AG04449 (cell line): ENCODE results near the gene LIMS2.

Experiments
- CTCF ChIA-PET: fragments of 350-600 bp; formaldehyde crosslinking; extraction: SDS; loops from one replicate; lab custom pipeline; 2021; ENCODE audit warnings: antibody characterized with exemption; lab: Yijun Ruan, JAX
- POLR2A ChIA-PET: fragments of 400-600, 350-600 bp; formaldehyde crosslinking; extraction: SDS; loops from one replicate; lab custom pipeline; 2020; ENCODE audit warnings: antibody characterized with exemption, inconsistent platforms; lab: Yijun Ruan, JAX
- DNase-seq: peaks from one replicate; pipeline ENCODE4 v3.0.0-alpha.2; 2010; ENCODE audit warnings: low read depth, low spot score
- H3K4me3 ChIP-seq: 2 replicates; pipeline ENCODE4 v1.5.1; 2011; ENCODE audit warnings: low read depth, mild to moderate bottlenecking, control low read depth, low read length
- CTCF ChIP-seq: IDR thresholded peaks from one replicate; pipeline ENCODE4 v1.5.1; 2011; ENCODE audit warnings: mild to moderate bottlenecking, moderate library complexity, low read length, control low read depth, inconsistent platforms; ENCODE audit not compliant: insufficient read depth; ENCODE audit errors: missing control alignments

Gene LIMS2

DNA sequence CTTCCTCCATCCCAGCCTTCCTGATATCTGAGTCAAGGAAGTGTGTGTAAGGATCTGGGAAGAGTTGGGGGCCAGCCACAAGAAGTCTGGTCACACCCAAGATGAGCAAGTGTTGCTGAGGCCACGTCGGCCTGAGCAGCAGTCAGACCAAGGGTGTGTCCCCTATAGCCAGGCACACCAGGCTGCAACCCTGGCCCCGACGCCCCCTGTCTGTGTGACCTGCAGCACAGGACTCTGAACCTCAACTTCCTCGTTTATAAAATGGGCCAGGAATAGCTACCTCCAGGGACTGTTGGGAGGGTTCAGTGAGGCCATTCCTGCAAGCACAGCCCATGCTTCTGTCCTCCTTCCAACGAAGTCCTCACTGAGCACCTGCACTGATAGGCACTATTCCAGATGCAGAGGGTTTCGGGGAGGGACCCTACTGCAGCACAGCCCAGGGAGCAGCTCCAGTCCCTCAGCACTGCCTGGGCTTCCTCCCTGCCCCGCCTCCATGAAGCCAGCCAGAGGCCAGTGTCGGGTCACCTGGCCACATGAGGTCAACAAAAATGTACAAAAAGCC lies 13.3 kb downstream of the LIMS2 start:
- ChIA-PET CTCF (interaction anchor here (3.4 kb wide), 1 partner anchor 12 kb away, joined by 21 read pairs; no protein-coding TSS in a partner anchor), POLR2A (no interaction called here)
- H3K4me3 ChIP-seq: no peak overlapping the region
- DNase-seq: no peak
- no peak for TF ChIP-seq CTCF

DNA sequence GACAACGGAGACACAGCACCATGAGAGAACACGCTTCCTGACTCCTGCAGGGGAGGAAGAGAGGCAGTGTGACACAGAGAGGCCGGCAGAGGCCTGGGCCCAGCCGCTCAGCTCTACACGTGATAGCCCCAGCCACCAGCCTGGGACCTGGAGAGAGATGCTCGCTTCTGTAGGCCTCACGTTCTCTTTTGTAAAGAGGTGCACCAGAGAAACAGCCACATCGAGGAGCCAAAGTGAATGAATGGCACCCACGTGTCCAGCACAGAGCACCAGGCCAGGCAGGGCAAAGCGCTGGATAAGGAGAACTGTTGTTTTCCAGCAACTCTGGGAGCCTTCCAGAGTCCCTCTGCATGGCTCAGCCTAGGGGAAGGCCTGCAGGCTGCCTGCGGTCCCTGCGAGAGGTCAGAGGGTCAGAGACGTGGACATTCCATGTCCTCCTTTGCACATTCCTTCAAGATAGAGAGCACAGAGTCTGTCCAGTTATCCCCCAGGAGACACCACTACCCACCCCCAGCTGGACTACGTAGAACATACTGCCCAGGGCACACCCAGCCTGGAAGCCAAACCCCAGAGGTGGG lies 14.2 kb downstream of the LIMS2 start:
- no peak for TF ChIP-seq CTCF
- DNase-seq: no peak
- no peak overlapping the region for H3K4me3 ChIP-seq
- ChIA-PET POLR2A (no interaction called here), CTCF (interaction anchor here (2.5 kb wide), 1 partner anchor 11 kb away, joined by 13 read pairs; no protein-coding TSS in a partner anchor)

GRCh38 chr2:127660291-127660578 lies 15.1 kb downstream of the LIMS2 start:
- no peak for TF ChIP-seq CTCF
- H3K4me3 ChIP-seq: no peak overlapping the region
- DNase-seq: no peak
- POLR2A ChIA-PET: no interaction called here
- CTCF ChIA-PET: interaction anchor here (1.2 to 2.5 kb wide), 2 partner anchors 10 to 15 kb away, joined by 4 to 13 read pairs; partner anchors contain the start of gene LIMS2

- no peak for TF ChIP-seq CTCF
- H3K4me3 ChIP-seq: no peak overlapping the region
- no peak for DNase-seq
- CTCF ChIA-PET: interaction anchor here (1.2 to 2.5 kb wide), 2 partner anchors 10 to 15 kb away, joined by 4 to 13 read pairs; partner anchors contain the start of gene LIMS2
- POLR2A ChIA-PET: no interaction called here
Measured at GRCh38 chr2:127659408-127660290, 15.7 kb downstream of the LIMS2 start.

- TF ChIP-seq CTCF: no peak
- DNase-seq: no peak
- POLR2A ChIA-PET: no interaction called here
- CTCF ChIA-PET: interaction anchor here (1.2 to 2.5 kb wide), 4 partner anchors 9 to 16 kb away, joined by 3 to 13 read pairs (median 6); partner anchors contain the start of gene LIMS2
- H3K4me3 ChIP-seq: no peak overlapping the region
Measured at GRCh38 chr2:127658641-127659407, 16.5 kb downstream of the LIMS2 start.
